ENCODE measurements around the gene TMEM80.

The TMEM80 gene

GRCh38 chr11:748007-748359 lies 52.4 kb downstream of the TMEM80 start:
- no peak for DNase-seq

- no peak for DNase-seq
These were observed 54.1 kb downstream of the TMEM80 start for GRCh38 chr11:749731-750130.

Measured in stimulated activated CD4-positive, alpha-beta T cell treated with anti-CD3 and anti-CD28 coated beads, Interleukin-4, amount 100 ng/mL, for 24 hours (primary cell).